GM18505 (cell line): Measurements from ENCODE around the gene GALNT13.

Experiments
- ATAC-seq: cut with Tn5 transposase; IDR thresholded peaks from one replicate; pipeline ENCODE4 v1.9.1; 2021; ENCODE audit not compliant: unreplicated experiment
- POLR2A ChIP-seq: IDR thresholded peaks from 4 replicates; pipeline ENCODE4 v1.6.1; 2011; ENCODE audit warnings: borderline replicate concordance; ENCODE audit not compliant: insufficient read depth, insufficient read length; ENCODE audit errors: extremely low read depth

The GALNT13 gene

GRCh38 chr2:154238252-154238651 lies 366.5 kb downstream of the GALNT13 start:
- ATAC-seq = no peak
- TF ChIP-seq POLR2A = no peak

- TF ChIP-seq POLR2A = no peak
- no peak for ATAC-seq
These were observed 368.6 kb downstream of the GALNT13 start for GRCh38 chr2:154240316-154240715.

- ATAC-seq = no peak
- no peak for TF ChIP-seq POLR2A
These were observed 369.2 kb downstream of the GALNT13 start for GRCh38 chr2:154240921-154241379.

- ATAC-seq = no peak
- no peak for TF ChIP-seq POLR2A
These were observed 371.0 kb downstream of the GALNT13 start for GRCh38 chr2:154242687-154243086.

GRCh38 chr2:154243685-154244084 lies 372.0 kb downstream of the GALNT13 start:
- no peak for ATAC-seq
- TF ChIP-seq POLR2A = no peak

GRCh38 chr2:154244932-154245331 lies 373.2 kb downstream of the GALNT13 start:
- no peak for TF ChIP-seq POLR2A

GRCh38 chr2:154247503-154247902 lies 375.8 kb downstream of the GALNT13 start:
- TF ChIP-seq POLR2A = no peak
- ATAC-seq = no peak

More at GRCh38 chr2:154244932-154245331, 373.2 kb downstream of the GALNT13 start:
- ATAC-seq = no peak

GRCh38 chr2:154256136-154256535 lies 384.4 kb downstream of the GALNT13 start:
- no peak for TF ChIP-seq POLR2A
- no peak for ATAC-seq

- no peak for ATAC-seq
- TF ChIP-seq POLR2A = no peak
These were observed 387.3 kb downstream of the GALNT13 start for GRCh38 chr2:154259030-154259429.

GRCh38 chr2:154261473-154262027 lies 389.8 kb downstream of the GALNT13 start:
- TF ChIP-seq POLR2A = no peak
- ATAC-seq = no peak

- no peak for ATAC-seq
- no peak for TF ChIP-seq POLR2A
These were observed 391.5 kb downstream of the GALNT13 start for GRCh38 chr2:154263206-154263605.

- no peak for ATAC-seq
- no peak for TF ChIP-seq POLR2A
These were observed 392.3 kb downstream of the GALNT13 start for GRCh38 chr2:154264024-154264423.

GRCh38 chr2:154267983-154268382 lies 396.3 kb downstream of the GALNT13 start:
- TF ChIP-seq POLR2A = no peak
- no peak for ATAC-seq

GRCh38 chr2:154280543-154280942 lies 408.8 kb downstream of the GALNT13 start:
- TF ChIP-seq POLR2A = no peak
- ATAC-seq = no peak

GRCh38 chr2:154289870-154290269 lies 418.1 kb downstream of the GALNT13 start:
- TF ChIP-seq POLR2A = no peak

More at GRCh38 chr2:154289870-154290269, 418.1 kb downstream of the GALNT13 start:
- no peak for ATAC-seq
